ENCODE results near the gene PCP4L1.

Gene PCP4L1

GRCh38 chr1:161330346-161330745 lies 71.8 kb downstream of the PCP4L1 start:
- no peak for DNase-seq

- no peak for DNase-seq
These were observed 74.6 kb downstream of the PCP4L1 start for GRCh38 chr1:161333166-161333565.

All from NCI-H2081 (cell line).